ENCODE results near the gene TMC1.

DNA sequence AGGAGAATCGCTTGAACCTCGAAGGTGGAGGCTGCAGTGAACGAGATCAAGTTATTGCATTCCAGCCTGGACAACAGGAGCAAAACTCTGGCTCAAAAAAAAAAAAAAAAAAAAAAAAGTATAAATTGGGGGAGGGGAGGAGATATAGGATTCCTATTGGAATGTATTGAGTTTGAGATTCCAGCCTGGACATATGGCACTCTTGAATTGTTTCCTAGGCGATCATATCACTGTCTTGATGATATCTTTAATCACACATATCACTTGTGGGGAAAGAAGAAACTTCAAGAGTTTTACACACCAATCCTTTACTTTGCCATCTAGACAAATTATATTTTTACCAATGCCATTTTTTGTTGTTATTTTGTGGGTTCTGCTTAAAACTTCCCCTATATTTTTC is 42.4 kb downstream of the TMC1 start:
- TF ChIP-seq, protein P1, sequence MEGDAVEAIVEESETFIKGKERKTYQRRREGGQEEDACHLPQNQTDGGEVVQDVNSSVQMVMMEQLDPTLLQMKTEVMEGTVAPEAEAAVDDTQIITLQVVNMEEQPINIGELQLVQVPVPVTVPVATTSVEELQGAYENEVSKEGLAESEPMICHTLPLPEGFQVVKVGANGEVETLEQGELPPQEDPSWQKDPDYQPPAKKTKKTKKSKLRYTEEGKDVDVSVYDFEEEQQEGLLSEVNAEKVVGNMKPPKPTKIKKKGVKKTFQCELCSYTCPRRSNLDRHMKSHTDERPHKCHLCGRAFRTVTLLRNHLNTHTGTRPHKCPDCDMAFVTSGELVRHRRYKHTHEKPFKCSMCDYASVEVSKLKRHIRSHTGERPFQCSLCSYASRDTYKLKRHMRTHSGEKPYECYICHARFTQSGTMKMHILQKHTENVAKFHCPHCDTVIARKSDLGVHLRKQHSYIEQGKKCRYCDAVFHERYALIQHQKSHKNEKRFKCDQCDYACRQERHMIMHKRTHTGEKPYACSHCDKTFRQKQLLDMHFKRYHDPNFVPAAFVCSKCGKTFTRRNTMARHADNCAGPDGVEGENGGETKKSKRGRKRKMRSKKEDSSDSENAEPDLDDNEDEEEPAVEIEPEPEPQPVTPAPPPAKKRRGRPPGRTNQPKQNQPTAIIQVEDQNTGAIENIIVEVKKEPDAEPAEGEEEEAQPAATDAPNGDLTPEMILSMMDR (IDR thresholded peaks at IDR 0.05): no peak
- no peak for TF ChIP-seq EP300 (IDR thresholded peaks at IDR 0.05)

All from upper lobe of left lung (tissue), 4 donors.